Stimulated activated CD8-positive, alpha-beta memory T cell treated with anti-CD3 and anti-CD28 coated beads, Interleukin-7, amount 100 ng/mL, for 48 hours (primary cell): ENCODE results near the gene ARSG.
"Not testable (repeated sequence)": the region's sequence is repeated elsewhere in the genome, so short reads cannot be mapped to it uniquely, and the experiment has no call there.

Experiments used
- DNase-seq, 2 donors: peaks; one replicate each; pipeline ENCODE4 v3.0.0-alpha.2; 2020; ENCODE audit warnings: low read depth in 1 of 2; ENCODE audit errors: extremely low read depth in 1 of 2

The ARSG gene

GRCh38 chr17:68290955-68291835 lies at the start of gene ARSG, which contains the start of gene SLC16A6:
TSS of gene ARSG (plus strand) at chr17:68291495. CDS start at chr17:68307494, 15,999 bp downstream.
TSS of gene SLC16A6 (minus strand) at chr17:68291127. CDS start at chr17:68278320, 12,807 bp downstream.
- peak; percentile 52 to 70 for DNase-seq

GRCh38 chr17:68246271-68247028 lies 44.8 kb upstream of the ARSG start:
- no peak for DNase-seq

GRCh38 chr17:68247445-68248198 lies 43.7 kb upstream of the ARSG start, which contains the start of gene AMZ2:
TSS of gene AMZ2 (plus strand) at chr17:68248043. CDS start at chr17:68250188, 2,145 bp downstream.
- DNase-seq = peak; percentile 91 to 96

- no peak for DNase-seq
Observed at GRCh38 chr17:68248199-68248825, 43.0 kb upstream of the ARSG start.

GRCh38 chr17:68248891-68249290 lies 42.4 kb upstream of the ARSG start:
- no peak for DNase-seq

- DNase-seq = no peak
Observed at GRCh38 chr17:68249354-68249765, 41.9 kb upstream of the ARSG start.

GRCh38 chr17:68253426-68253825 lies 37.9 kb upstream of the ARSG start:
- DNase-seq = not testable (repeated sequence)

- no peak for DNase-seq
Observed at GRCh38 chr17:68255151-68255550, 36.1 kb upstream of the ARSG start.

- no peak for DNase-seq
Observed at GRCh38 chr17:68255731-68256538, 35.4 kb upstream of the ARSG start.

- DNase-seq = not testable (repeated sequence)
Observed at GRCh38 chr17:68256701-68257100, 34.6 kb upstream of the ARSG start.

- DNase-seq = no peak
Observed at GRCh38 chr17:68257934-68258333, 33.4 kb upstream of the ARSG start.

GRCh38 chr17:68258890-68259647 lies 32.2 kb upstream of the ARSG start:
- peak; percentile 61 to 66 for DNase-seq

- DNase-seq = not testable (repeated sequence)
Observed at GRCh38 chr17:68259648-68259951, 31.7 kb upstream of the ARSG start.

GRCh38 chr17:68260051-68260762 lies 31.1 kb upstream of the ARSG start:
- DNase-seq = no peak

GRCh38 chr17:68262467-68262866 lies 28.8 kb upstream of the ARSG start:
- not testable (repeated sequence) for DNase-seq

GRCh38 chr17:68263101-68263681 lies 28.1 kb upstream of the ARSG start:
- not testable (repeated sequence) for DNase-seq

GRCh38 chr17:68265833-68266232 lies 25.5 kb upstream of the ARSG start:
- DNase-seq = not testable (repeated sequence)

- no peak for DNase-seq
Observed at GRCh38 chr17:68273722-68274121, 17.6 kb upstream of the ARSG start.
